ENCODE results near the gene PSMB4.

DNA sequence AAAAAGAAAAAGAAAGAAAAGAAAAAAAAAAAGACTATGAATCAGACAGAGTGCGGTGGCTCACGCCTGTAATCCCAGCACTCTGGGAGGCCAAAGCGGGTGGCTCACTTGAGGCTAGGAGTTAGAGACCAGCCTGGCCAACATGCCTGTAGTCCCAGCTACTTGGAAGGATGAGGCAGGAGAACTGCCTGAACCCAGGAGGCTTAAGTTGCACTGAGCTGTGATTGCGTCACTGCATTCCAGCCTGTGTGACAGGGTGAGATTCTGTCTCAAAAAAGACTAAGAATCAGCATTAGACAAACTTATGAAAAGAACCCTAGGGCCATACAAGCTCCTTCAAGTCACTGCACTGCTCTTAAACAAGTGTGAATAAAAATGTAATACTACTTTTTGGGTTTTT lies 16.9 kb downstream of the PSMB4 start:
- TF ChIP-seq ESRRG (CRISPR knock-in tag; IDR thresholded peaks at IDR 0.05) (no peak), PATZ1 (CRISPR knock-in tag; IDR thresholded peaks at IDR 0.05; ENCODE audit: borderline replicate concordance) (no peak), ZFP3 (CRISPR knock-in tag; IDR thresholded peaks at IDR 0.05) (no peak), ISL1 (CRISPR knock-in tag; IDR thresholded peaks at IDR 0.05) (no peak), ZNF8 (CRISPR knock-in tag; IDR thresholded peaks at IDR 0.05) (no peak), OSR1 (CRISPR knock-in tag; IDR thresholded peaks at IDR 0.05) (no peak), TCF4 (CRISPR knock-in tag; IDR thresholded peaks at IDR 0.05; ENCODE audit: borderline replicate concordance) (no peak), ZNF70 (CRISPR knock-in tag; IDR thresholded peaks at IDR 0.05) (no peak), GLIS3 (CRISPR knock-in tag; IDR thresholded peaks at IDR 0.05) (no peak), TSHZ2 (CRISPR knock-in tag; IDR thresholded peaks at IDR 0.05) (no peak)
- TF ChIP-seq, protein P1, sequence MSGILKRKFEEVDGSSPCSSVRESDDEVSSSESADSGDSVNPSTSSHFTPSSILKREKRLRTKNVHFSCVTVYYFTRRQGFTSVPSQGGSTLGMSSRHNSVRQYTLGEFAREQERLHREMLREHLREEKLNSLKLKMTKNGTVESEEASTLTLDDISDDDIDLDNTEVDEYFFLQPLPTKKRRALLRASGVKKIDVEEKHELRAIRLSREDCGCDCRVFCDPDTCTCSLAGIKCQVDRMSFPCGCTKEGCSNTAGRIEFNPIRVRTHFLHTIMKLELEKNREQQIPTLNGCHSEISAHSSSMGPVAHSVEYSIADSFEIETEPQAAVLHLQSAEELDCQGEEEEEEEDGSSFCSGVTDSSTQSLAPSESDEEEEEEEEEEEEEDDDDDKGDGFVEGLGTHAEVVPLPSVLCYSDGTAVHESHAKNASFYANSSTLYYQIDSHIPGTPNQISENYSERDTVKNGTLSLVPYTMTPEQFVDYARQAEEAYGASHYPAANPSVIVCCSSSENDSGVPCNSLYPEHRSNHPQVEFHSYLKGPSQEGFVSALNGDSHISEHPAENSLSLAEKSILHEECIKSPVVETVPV (CRISPR knock-in tag; IDR thresholded peaks at IDR 0.05): no peak
